GM12878 (cell line): ENCODE results near the gene PRTFDC1. TPM values are rescaled to one million over a fixed set of nuclear protein-coding genes. Genes with fewer than 3 reads are reported as not detected.

Experiments
- ATAC-seq: fragments of 200-7000 bp; cut with Tn5 transposase; 3 replicates; pipeline ENCODE4 v1.9.1; 2020; ENCODE audit warnings: mild to moderate bottlenecking, moderate library complexity
- BruUV-seq: library from RNA; stranded (reverse); fragments of 400-500 nt; replicated peaks from 2 replicates; lab custom pipeline; 2021; lab: Mats Ljungman, UMichigan
- CTCF ChIA-PET: fragments of 300-600 bp; sonication (Branson Sonifier 250); formaldehyde crosslinking; extraction: SDS; loops from one replicate; lab custom pipeline; 2021; ENCODE audit warnings: inconsistent platforms; lab: Yijun Ruan, JAX
- POLR2A ChIA-PET: fragments of 350-600 bp; formaldehyde crosslinking; extraction: SDS; loops from one replicate; lab custom pipeline; 2021; ENCODE audit warnings: inconsistent platforms; lab: Charles Lee
- RAD21 ChIA-PET: fragments of 300-600 bp; sonication (Branson Sonifier 250); formaldehyde crosslinking; loops from one replicate; lab custom pipeline; 2023; ENCODE audit warnings: antibody characterized with exemption; ENCODE audit not compliant: unreplicated experiment; lab: Charles Lee
- SMC1A ChIA-PET: fragments of 300-600 bp; sonication (Branson Sonifier 250); formaldehyde crosslinking; loops from one replicate; lab custom pipeline; 2023; ENCODE audit not compliant: unreplicated experiment, uncharacterized antibody; lab: Charles Lee
- DNase-seq: peaks from one replicate; pipeline ENCODE4 v3.0.0-alpha.2; 2011; ENCODE audit warnings: low read depth, low spot score
- FAIRE-seq: peaks from 3 replicates; lab custom pipeline; 2011; peaks lifted over from hg19 to GRCh38; lab: Jason Lieb, UNC
- H2AFZ ChIP-seq: 2 replicates; pipeline ENCODE4 v1.6.0; 2011; ENCODE audit warnings: low read depth, low read length, control low read depth; ENCODE audit not compliant: control insufficient read depth
- H3K27ac ChIP-seq: 2 replicates; pipeline ENCODE4 v1.5.1; 2011; ENCODE audit warnings: control low read depth; ENCODE audit not compliant: control insufficient read depth, insufficient read depth
- H3K27me3 ChIP-seq, 2 experiments: replicated peaks in 1 of 2; 2 replicates each; pipeline versions ENCODE4 v1.6.0 to v1.6.1; 2011; ENCODE audit warnings: low read length in 1 of 2; ENCODE audit not compliant: control insufficient read depth in 2 of 2, insufficient read depth in 2 of 2
- H3K36me3 ChIP-seq, 2 experiments: 2 replicates each; pipeline ENCODE4 v1.5.1; 2011; ENCODE audit warnings: low read length in 1 of 2; ENCODE audit not compliant: control insufficient read depth in 2 of 2, insufficient read depth in 2 of 2
- H3K4me1 ChIP-seq: 2 replicates; pipeline ENCODE4 v1.6.1; 2011; ENCODE audit warnings: mild to moderate bottlenecking, low read length, moderate library complexity, mixed read lengths; ENCODE audit not compliant: control insufficient read depth, insufficient read depth
- H3K4me2 ChIP-seq: 2 replicates; pipeline ENCODE4 v1.6.0; 2011; ENCODE audit warnings: control low read depth; ENCODE audit not compliant: control insufficient read depth, insufficient read depth
- H3K4me3 ChIP-seq: fragments of 200-600 bp; sonication (generic); 2 replicates; pipeline ENCODE4 v1.5.1; 2016
- H3K79me2 ChIP-seq: 2 replicates; pipeline ENCODE4 v1.6.0; 2011; ENCODE audit warnings: low read length; ENCODE audit not compliant: control insufficient read depth, insufficient read depth
- H3K9ac ChIP-seq: 2 replicates; pipeline ENCODE4 v1.8.0; 2011; ENCODE audit warnings: low read length, control low read depth, mixed read lengths; ENCODE audit not compliant: control insufficient read depth, insufficient read depth
- H3K9me3 ChIP-seq: replicated peaks from 3 replicates; pipeline ENCODE4 v1.5.1; 2011; ENCODE audit warnings: mild to moderate bottlenecking, low read length; ENCODE audit not compliant: control insufficient read depth, insufficient read depth
- H4K20me1 ChIP-seq: 2 replicates; pipeline ENCODE4 v1.6.0; 2011; ENCODE audit not compliant: control insufficient read depth, insufficient read depth
- BCL3 ChIP-seq: IDR thresholded peaks from 2 replicates; pipeline ENCODE4 v1.6.1; 2011; ENCODE audit warnings: borderline replicate concordance, low read depth, mild to moderate bottlenecking, moderate library complexity, low read length; ENCODE audit not compliant: insufficient read depth, poor library complexity, severe bottlenecking
- PKNOX1 ChIP-seq: fragments of 450-650 bp; IDR thresholded peaks from 2 replicates; pipeline ENCODE4 v1.6.1; 2016; ENCODE audit warnings: mild to moderate bottlenecking
- RBBP5 ChIP-seq: fragments of 200-600 bp; sonication (generic); conservative IDR thresholded peaks from 2 replicates; pipeline ENCODE4 v1.6.1; 2016
- SIX5 ChIP-seq: IDR thresholded peaks from 2 replicates; pipeline ENCODE4 v1.6.1; 2011; ENCODE audit warnings: mild to moderate bottlenecking, low read depth, low read length, moderate library complexity; ENCODE audit not compliant: severe bottlenecking
- SUPT20H ChIP-seq: IDR thresholded peaks from 2 replicates; pipeline ENCODE4 v1.6.1; 2011; ENCODE audit warnings: low read depth, mild to moderate bottlenecking, low read length, moderate library complexity, borderline replicate concordance; ENCODE audit not compliant: control insufficient read depth
- WGBS: methylation state at CpG from one replicate; pipeline ENCODE4 v1.1.6; 2016; ENCODE audit warnings: low lambda C conversion rate; ENCODE audit not compliant: insufficient replicate concordance, insufficient coverage; ENCODE audit errors: missing lambda C conversion rate; 5-methylcytosine and 5-hydroxymethylcytosine counted together
- in situ Hi-C: fragments of 300-500 bp; cut with MboI; formaldehyde crosslinking; loops from 9 replicates; pipeline ENCODE4 v1.14.3; 2018; ENCODE audit warnings: mixed read lengths
- intact Hi-C: fragments of 100-400 bp; cut with micrococcal nuclease; formaldehyde crosslinking; loops from one replicate; pipeline ENCODE4 v1.14.2; 2022; ENCODE audit not compliant: unreplicated experiment
- polyA plus RNA-seq, 11 experiments: library from polyadenylated mRNA; depleted of rRNA in 4 of 11; unstranded in 6 of 11; stranded (reverse) in 5 of 11; fragments of >200 nt; fragmentation: Nextera tagmentation in 4 of 11; fragmentation: Illumina TruSeq in 1 of 11; extraction: Ambion mirVana in 4 of 11; extraction: Trizol in 1 of 11; gene quantifications; 1 replicate in 1 of 11; 2 replicates in 10 of 11; pipeline versions ENCODE4 v1.2.1 to v1.2.3, GENCODE V29; 2011 to 2016; ENCODE audit warnings: inconsistent platforms in 2 of 11, missing spikeins in 2 of 11, low read depth in 1 of 11
- total RNA-seq, 4 experiments: library from RNA; depleted of rRNA in 3 of 4; stranded (reverse); fragments of >200 nt in 3 of 4; fragmentation: Illumina TruSeq in 1 of 4; extraction: Trizol in 1 of 4; gene quantifications; 2 replicates each; pipeline versions ENCODE4 v1.2.1 to v1.2.3, GENCODE V29; 2013 to 2021
- TF ChIP-seq, protein P1 (sequence below): fragments of 450-650 bp; IDR thresholded peaks from 2 replicates; pipeline ENCODE4 v1.6.1; 2017; ENCODE audit warnings: mild to moderate bottlenecking

PRTFDC1 gene
- total and polyA plus RNA-seq, 10 of the 15 experiments (the other 5 are each of a cell fraction or from before 2014, with no cell fraction given): 5.5 to 17.3 (median 11.3) TPM

GRCh38 chr10:24899571-24899970, 52.8 kb downstream of the PRTFDC1 start:
- intact Hi-C loops: no loop called here
- ChIA-PET CTCF (interaction anchor here (0.7 to 4.9 kb wide), 15 partner anchors 9 to 282 kb away, joined by 3 to 52 read pairs (median 6); no protein-coding TSS in a partner anchor), RAD21 (interaction anchor here (1.1 to 6.1 kb wide), 23 partner anchors 11 to 256 kb away, joined by 3 to 193 read pairs (median 9); partner anchors contain the start of gene PRTFDC1), POLR2A (interaction anchor here (0.8 to 5.3 kb wide), 7 partner anchors 8 to 185 kb away, joined by 3 to 44 read pairs (median 4); partner anchors contain the start of gene ARHGAP21), SMC1A (interaction anchor here (0.9 to 14.7 kb wide), 23 partner anchors 8 to 252 kb away, joined by 3 to 338 read pairs (median 10); partner anchors contain the start of gene PRTFDC1)
- Histone ChIP-seq H3K79me2 (no peaks in the 10 kb centered on the region), H3K4me3 (no peak overlapping the region), H4K20me1 (no peaks in the 10 kb centered on the region), H3K36me3 (no peaks in the 10 kb centered on the region), H3K27ac (no peak overlapping the region), H3K9me3 (no peaks in the 10 kb centered on the region; the same call in 2 of the 3 replicates), H3K4me1 (peaks cover 23% of the 10 kb centered on the region), H3K4me2 (no peak overlapping the region), H3K9ac (no peak overlapping the region), H3K27me3 (no peaks in the 10 kb centered on the region), H2AFZ (no peak overlapping the region)
- TF ChIP-seq SIX5 (no peak), BCL3 (no peak), RBBP5 (no peak), PKNOX1 (no peak), SUPT20H (no peak)
- TF ChIP-seq, protein P1, sequence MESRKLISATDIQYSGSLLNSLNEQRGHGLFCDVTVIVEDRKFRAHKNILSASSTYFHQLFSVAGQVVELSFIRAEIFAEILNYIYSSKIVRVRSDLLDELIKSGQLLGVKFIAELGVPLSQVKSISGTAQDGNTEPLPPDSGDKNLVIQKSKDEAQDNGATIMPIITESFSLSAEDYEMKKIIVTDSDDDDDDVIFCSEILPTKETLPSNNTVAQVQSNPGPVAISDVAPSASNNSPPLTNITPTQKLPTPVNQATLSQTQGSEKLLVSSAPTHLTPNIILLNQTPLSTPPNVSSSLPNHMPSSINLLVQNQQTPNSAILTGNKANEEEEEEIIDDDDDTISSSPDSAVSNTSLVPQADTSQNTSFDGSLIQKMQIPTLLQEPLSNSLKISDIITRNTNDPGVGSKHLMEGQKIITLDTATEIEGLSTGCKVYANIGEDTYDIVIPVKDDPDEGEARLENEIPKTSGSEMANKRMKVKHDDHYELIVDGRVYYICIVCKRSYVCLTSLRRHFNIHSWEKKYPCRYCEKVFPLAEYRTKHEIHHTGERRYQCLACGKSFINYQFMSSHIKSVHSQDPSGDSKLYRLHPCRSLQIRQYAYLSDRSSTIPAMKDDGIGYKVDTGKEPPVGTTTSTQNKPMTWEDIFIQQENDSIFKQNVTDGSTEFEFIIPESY: no peak
- DNase-seq (no peak), ATAC-seq (no peak), FAIRE-seq (no peak)
- 100% methylated on average over 2 of the region's 2 CpGs for WGBS
- in situ Hi-C loops: no loop called here
- no TSS peak for BruUV-seq
